HepG2 (cell line): ENCODE data around the gene ETF1. TPM values are rescaled to one million over a fixed set of nuclear protein-coding genes. Genes with fewer than 3 reads are reported as not detected.

Source experiments
- ARHGAP35 ChIP-seq: sonication (generic); formaldehyde crosslinking; IDR thresholded peaks from 2 replicates; pipeline ENCODE4 v1.9.0; 2022; ENCODE audit warnings: mild to moderate bottlenecking, inconsistent platforms, moderate library complexity, missing genetic modification reagents, borderline replicate concordance
- CBX2 ChIP-seq, 2 experiments: fragments of 200-600 bp in 1 of 2; sonication (generic); formaldehyde crosslinking in 1 of 2; IDR thresholded peaks; 2 replicates each; pipeline versions ENCODE4 v1.7.0 to v1.8.1; 2018 to 2022; ENCODE audit warnings: low read depth in 2 of 2, low read length in 1 of 2, mild to moderate bottlenecking in 1 of 2, missing genetic modification reagents in 1 of 2
- DR1 ChIP-seq: sonication (generic); formaldehyde crosslinking; IDR thresholded peaks from 2 replicates; pipeline ENCODE4 v1.8.0; 2021; ENCODE audit warnings: mild to moderate bottlenecking, missing genetic modification reagents, inconsistent platforms
- FOXO1 ChIP-seq: sonication (generic); formaldehyde crosslinking; IDR thresholded peaks from 2 replicates; pipeline ENCODE4 v1.4.0; 2020; ENCODE audit warnings: missing genetic modification reagents
- IRF2 ChIP-seq: IDR thresholded peaks from 2 replicates; pipeline ENCODE4 v1.6.1; 2018; ENCODE audit warnings: missing genetic modification reagents, missing compliant biosample characterization
- IRX3 ChIP-seq: sonication (generic); formaldehyde crosslinking; IDR thresholded peaks from 2 replicates; pipeline ENCODE4 v1.8.1; 2023; ENCODE audit warnings: mild to moderate bottlenecking, low read depth, missing genetic modification reagents, borderline replicate concordance
- NCOA5 ChIP-seq: sonication (generic); formaldehyde crosslinking; IDR thresholded peaks from 2 replicates; pipeline ENCODE4 v1.4.0; 2020; ENCODE audit warnings: missing genetic modification reagents
- NONO ChIP-seq, 2 experiments: fragments of 450-650 bp in 1 of 2; sonication (generic) in 1 of 2; formaldehyde crosslinking in 1 of 2; IDR thresholded peaks in 1 of 2; conservative IDR thresholded peaks in 1 of 2; 2 replicates each; pipeline versions ENCODE4 v1.6.1 to v1.8.0; 2017 to 2022; ENCODE audit warnings: mild to moderate bottlenecking in 1 of 2, missing genetic modification reagents in 1 of 2, moderate library complexity in 1 of 2
- SAP130 ChIP-seq: IDR thresholded peaks from 2 replicates; pipeline ENCODE4 v1.6.1; 2016; ENCODE audit warnings: low read depth
- SP5 ChIP-seq: IDR thresholded peaks from 2 replicates; pipeline ENCODE4 v1.6.1; 2016; ENCODE audit warnings: low read depth, borderline replicate concordance
- ZBTB20 ChIP-seq: sonication (generic); formaldehyde crosslinking; IDR thresholded peaks from 2 replicates; pipeline ENCODE4 v1.8.1; 2023; ENCODE audit warnings: missing genetic modification reagents, low read depth, mild to moderate bottlenecking, borderline replicate concordance
- ZFP36 ChIP-seq: fragments of 150-350 bp; IDR thresholded peaks from 2 replicates; pipeline ENCODE4 v1.6.1; 2018; ENCODE audit warnings: borderline replicate concordance, low read length, low read depth; ENCODE audit not compliant: partially characterized antibody
- ZNF20 ChIP-seq: sonication (generic); formaldehyde crosslinking; IDR thresholded peaks from 2 replicates; pipeline ENCODE4 v1.4.0; 2020; ENCODE audit warnings: mild to moderate bottlenecking, moderate library complexity, missing genetic modification reagents
- ZNF550 ChIP-seq: sonication (generic); formaldehyde crosslinking; IDR thresholded peaks from 2 replicates; pipeline ENCODE4 v1.4.0; 2020; ENCODE audit warnings: mild to moderate bottlenecking, missing genetic modification reagents, borderline replicate concordance
- ZNF564 ChIP-seq: sonication (generic); formaldehyde crosslinking; IDR thresholded peaks from 2 replicates; pipeline ENCODE4 v1.8.1; 2023; ENCODE audit warnings: mild to moderate bottlenecking, missing genetic modification reagents
- ZNF598 ChIP-seq: sonication (generic); formaldehyde crosslinking; IDR thresholded peaks from 2 replicates; pipeline ENCODE4 v1.5.1; 2020; ENCODE audit warnings: mild to moderate bottlenecking, missing genetic modification reagents, borderline replicate concordance
- ZNF746 ChIP-seq: sonication (generic); formaldehyde crosslinking; IDR thresholded peaks from 2 replicates; pipeline ENCODE4 v1.8.0; 2022; ENCODE audit warnings: mild to moderate bottlenecking, missing genetic modification reagents
- ZNF780A ChIP-seq: sonication (generic); formaldehyde crosslinking; IDR thresholded peaks from 2 replicates; pipeline ENCODE4 v1.8.0; 2022; ENCODE audit warnings: mild to moderate bottlenecking, missing genetic modification reagents, moderate library complexity
- ZSCAN20 ChIP-seq: sonication (generic); formaldehyde crosslinking; IDR thresholded peaks from 2 replicates; pipeline ENCODE4 v1.4.0; 2020; ENCODE audit warnings: missing genetic modification reagents, mild to moderate bottlenecking, borderline replicate concordance
- polyA plus RNA-seq, 8 experiments: library from polyadenylated mRNA; depleted of rRNA in 3 of 8; stranded (reverse) in 7 of 8; unstranded in 1 of 8; fragments of >200 nt; fragmentation: Illumina TruSeq in 4 of 8; extraction: Trizol in 4 of 8; gene quantifications; 2 replicates each; pipeline versions ENCODE4 v1.2.1 to v1.2.3, GENCODE V29; 2011 to 2016; ENCODE audit warnings: low read depth in 4 of 8, missing spikeins in 1 of 8, mixed read lengths in 1 of 8; ENCODE audit not compliant: insufficient read depth in 1 of 8
- total RNA-seq, 5 experiments: library from RNA; depleted of rRNA; stranded (reverse); fragments of >200 nt; fragmentation: Illumina TruSeq; extraction: Trizol; gene quantifications; 2 replicates each; pipeline ENCODE4 v1.2.3, GENCODE V29; 2016; ENCODE audit warnings: low read depth in 1 of 5
- TF ChIP-seq, protein P1 (sequence below): conservative IDR thresholded peaks from 2 replicates; pipeline ENCODE4 v1.6.1; 2018; ENCODE audit warnings: missing genetic modification reagents
- TF ChIP-seq, protein P2 (sequence below): sonication (generic); formaldehyde crosslinking; IDR thresholded peaks from 2 replicates; pipeline ENCODE4 v1.5.1; 2020; ENCODE audit warnings: missing genetic modification reagents, mild to moderate bottlenecking, borderline replicate concordance
- TF ChIP-seq, protein P3 (sequence below): IDR thresholded peaks from 2 replicates; pipeline ENCODE4 v1.6.1; 2018; ENCODE audit warnings: missing genetic modification reagents
- TF ChIP-seq, protein P4 (sequence below): sonication (generic); formaldehyde crosslinking; IDR thresholded peaks from 2 replicates; pipeline ENCODE4 v1.4.0; 2020; ENCODE audit warnings: mild to moderate bottlenecking, missing genetic modification reagents

ETF1 gene
- total and polyA plus RNA-seq, 2 of the 13 experiments (the other 11 are each of a cell fraction or from before 2014, with no cell fraction given): 52.1 to 184 TPM

DNA sequence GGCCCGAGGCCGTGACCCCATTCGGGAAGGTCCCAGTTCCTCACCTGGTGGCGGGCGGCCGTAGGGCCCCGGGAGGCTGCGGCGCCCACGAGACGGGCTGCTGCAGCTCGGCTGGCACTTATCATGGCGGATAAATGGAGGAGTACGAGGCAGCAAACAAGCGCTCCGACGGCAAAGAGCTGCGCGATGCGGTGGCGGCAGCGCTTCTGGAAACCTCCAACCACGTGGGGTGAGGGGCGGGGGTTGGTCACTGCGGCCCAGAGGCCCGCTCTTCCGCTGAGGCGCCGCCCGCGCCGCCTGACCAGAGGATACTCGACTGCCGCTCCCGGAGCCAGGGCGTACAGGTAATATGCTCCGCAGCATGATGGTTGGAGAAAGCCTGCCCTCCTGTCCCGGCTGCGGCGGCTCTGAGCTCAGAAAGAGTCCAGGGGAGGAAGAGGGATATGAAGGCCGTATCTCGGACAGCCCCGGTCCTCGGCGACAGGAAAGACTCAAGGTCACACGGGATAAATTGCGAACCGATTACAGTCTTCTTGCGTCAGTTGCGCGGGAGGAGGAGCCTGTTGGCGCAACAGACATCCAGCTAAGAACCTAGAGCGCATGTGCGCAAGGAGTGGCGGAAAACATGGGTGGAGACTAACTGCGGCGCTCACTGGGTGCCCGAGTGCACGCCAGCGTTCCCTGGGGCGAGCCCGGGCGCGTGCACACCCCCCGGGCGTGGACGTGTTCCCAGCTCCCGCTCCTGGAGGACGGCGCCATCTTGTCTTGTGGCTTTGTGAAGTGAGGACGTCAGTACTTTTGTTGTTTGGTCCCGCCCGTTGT is 32.4 kb upstream of the ETF1 start, which contains the start of gene HSPA9 (continued):
- peak; percentile 76; the same call in 1 of the 2 replicates for TF ChIP-seq IRF2 (CRISPR knock-in tag)
- TF ChIP-seq DR1 (CRISPR knock-in tag): peak; percentile 81
- peak; percentile 93 for TF ChIP-seq ARHGAP35 (CRISPR knock-in tag)
- TF ChIP-seq IRX3 (CRISPR knock-in tag): no peak
- TF ChIP-seq ZNF746 (CRISPR knock-in tag): peak; percentile 22; the same call in 1 of the 2 replicates
- TF ChIP-seq ZBTB20 (CRISPR knock-in tag): peak; percentile 36; the same call in 1 of the 2 replicates
- TF ChIP-seq SAP130 (CRISPR knock-in tag): peak; percentile 97
- no peak for TF ChIP-seq SP5 (CRISPR knock-in tag)
- TF ChIP-seq ZSCAN20 (CRISPR knock-in tag): no peak; the same call in 1 of the 2 replicates
- TF ChIP-seq ZNF780A (CRISPR knock-in tag): peak; percentile 80
- TF ChIP-seq ZNF20 (CRISPR knock-in tag): no peak
- TF ChIP-seq, protein P1, sequence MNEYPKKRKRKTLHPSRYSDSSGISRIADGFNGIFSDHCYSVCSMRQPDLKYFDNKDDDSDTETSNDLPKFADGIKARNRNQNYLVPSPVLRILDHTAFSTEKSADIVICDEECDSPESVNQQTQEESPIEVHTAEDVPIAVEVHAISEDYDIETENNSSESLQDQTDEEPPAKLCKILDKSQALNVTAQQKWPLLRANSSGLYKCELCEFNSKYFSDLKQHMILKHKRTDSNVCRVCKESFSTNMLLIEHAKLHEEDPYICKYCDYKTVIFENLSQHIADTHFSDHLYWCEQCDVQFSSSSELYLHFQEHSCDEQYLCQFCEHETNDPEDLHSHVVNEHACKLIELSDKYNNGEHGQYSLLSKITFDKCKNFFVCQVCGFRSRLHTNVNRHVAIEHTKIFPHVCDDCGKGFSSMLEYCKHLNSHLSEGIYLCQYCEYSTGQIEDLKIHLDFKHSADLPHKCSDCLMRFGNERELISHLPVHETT: peak; percentile 75
- TF ChIP-seq, protein P2, sequence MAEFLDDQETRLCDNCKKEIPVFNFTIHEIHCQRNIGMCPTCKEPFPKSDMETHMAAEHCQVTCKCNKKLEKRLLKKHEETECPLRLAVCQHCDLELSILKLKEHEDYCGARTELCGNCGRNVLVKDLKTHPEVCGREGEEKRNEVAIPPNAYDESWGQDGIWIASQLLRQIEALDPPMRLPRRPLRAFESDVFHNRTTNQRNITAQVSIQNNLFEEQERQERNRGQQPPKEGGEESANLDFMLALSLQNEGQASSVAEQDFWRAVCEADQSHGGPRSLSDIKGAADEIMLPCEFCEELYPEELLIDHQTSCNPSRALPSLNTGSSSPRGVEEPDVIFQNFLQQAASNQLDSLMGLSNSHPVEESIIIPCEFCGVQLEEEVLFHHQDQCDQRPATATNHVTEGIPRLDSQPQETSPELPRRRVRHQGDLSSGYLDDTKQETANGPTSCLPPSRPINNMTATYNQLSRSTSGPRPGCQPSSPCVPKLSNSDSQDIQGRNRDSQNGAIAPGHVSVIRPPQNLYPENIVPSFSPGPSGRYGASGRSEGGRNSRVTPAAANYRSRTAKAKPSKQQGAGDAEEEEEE (CRISPR knock-in tag): no peak
- TF ChIP-seq FOXO1 (CRISPR knock-in tag): peak; percentile 33; the same call in 1 of the 2 replicates
- no peak for TF ChIP-seq NCOA5
- TF ChIP-seq ZFP36: no peak
- TF ChIP-seq ZNF598 (CRISPR knock-in tag): no peak
- TF ChIP-seq, protein P3, sequence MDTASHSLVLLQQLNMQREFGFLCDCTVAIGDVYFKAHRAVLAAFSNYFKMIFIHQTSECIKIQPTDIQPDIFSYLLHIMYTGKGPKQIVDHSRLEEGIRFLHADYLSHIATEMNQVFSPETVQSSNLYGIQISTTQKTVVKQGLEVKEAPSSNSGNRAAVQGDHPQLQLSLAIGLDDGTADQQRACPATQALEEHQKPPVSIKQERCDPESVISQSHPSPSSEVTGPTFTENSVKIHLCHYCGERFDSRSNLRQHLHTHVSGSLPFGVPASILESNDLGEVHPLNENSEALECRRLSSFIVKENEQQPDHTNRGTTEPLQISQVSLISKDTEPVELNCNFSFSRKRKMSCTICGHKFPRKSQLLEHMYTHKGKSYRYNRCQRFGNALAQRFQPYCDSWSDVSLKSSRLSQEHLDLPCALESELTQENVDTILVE (CRISPR knock-in tag): peak; percentile 62; the same call in 1 of the 2 replicates
- no peak for TF ChIP-seq NONO (IDR thresholded peaks at IDR 0.05)
- peak; percentile 90 for TF ChIP-seq NONO (CRISPR knock-in tag; conservative IDR thresholded peaks at IDR 0.05)
- TF ChIP-seq CBX2 (IDR thresholded peaks at IDR 0.05; ENCODE audit: low read depth, low read length): no peak
- TF ChIP-seq CBX2 (CRISPR knock-in tag; IDR thresholded peaks at IDR 0.05; ENCODE audit: low read depth): no peak
- TF ChIP-seq, protein P4, sequence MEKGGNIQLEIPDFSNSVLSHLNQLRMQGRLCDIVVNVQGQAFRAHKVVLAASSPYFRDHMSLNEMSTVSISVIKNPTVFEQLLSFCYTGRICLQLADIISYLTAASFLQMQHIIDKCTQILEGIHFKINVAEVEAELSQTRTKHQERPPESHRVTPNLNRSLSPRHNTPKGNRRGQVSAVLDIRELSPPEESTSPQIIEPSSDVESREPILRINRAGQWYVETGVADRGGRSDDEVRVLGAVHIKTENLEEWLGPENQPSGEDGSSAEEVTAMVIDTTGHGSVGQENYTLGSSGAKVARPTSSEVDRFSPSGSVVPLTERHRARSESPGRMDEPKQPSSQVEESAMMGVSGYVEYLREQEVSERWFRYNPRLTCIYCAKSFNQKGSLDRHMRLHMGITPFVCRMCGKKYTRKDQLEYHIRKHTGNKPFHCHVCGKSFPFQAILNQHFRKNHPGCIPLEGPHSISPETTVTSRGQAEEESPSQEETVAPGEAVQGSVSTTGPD: 0 out of 2 replicates have a peak, but pooled peaks have one; percentile 21
- peak; percentile 80; the same call in 1 of the 2 replicates for TF ChIP-seq ZNF564 (CRISPR knock-in tag)
- TF ChIP-seq ZNF550 (CRISPR knock-in tag): no peak
